ENCODE measurements around the gene RGS6.
A peak's percentile ranks its signal among the peaks of the same experiment; 100 is the strongest.
"Not testable (repeated sequence)": the region's sequence is repeated elsewhere in the genome, so short reads cannot be mapped to it uniquely, and the experiment has no call there.

Gene RGS6

DNA sequence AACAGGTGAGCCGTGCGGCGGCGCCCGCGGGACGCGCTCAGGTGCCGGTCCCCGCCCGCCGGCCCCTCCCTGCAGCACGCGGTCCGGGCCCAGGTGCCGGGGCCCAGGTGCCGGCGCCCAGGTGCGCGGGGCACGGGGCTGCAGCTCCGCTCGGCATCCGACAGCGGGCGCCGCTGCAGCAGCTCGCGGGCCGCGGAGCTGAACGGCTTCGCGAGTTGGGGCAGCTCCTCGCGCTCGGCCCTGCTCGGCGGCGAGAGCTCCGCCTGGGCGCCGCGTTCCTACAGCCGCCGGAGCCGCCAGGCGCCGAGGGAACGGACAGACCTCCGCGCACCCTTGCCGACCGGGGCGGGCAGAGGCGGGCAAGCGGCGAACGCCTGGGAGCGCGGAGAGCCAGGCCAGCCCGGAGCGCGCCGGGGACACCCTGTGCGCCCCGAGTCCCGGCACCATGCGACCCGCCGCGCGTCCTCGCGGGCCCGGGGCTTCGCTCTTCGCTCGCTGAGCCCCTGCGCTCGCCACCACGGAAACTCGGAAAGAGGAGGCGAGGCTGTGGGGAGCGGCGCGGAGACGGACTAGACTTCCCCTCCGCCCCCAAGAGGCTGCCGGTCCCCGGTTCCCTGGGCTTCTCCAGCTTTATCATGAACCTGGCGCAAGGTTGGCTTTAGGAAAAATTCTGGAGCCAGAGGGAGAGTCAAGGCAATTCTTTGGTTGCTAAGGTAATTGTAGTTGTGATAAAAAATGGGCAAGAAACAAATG lies at the start of gene RGS6:
RGS6 (plus strand) TSS at position 201 of the 753 bp plus-strand sequence.
- TF ChIP-seq, protein P1, sequence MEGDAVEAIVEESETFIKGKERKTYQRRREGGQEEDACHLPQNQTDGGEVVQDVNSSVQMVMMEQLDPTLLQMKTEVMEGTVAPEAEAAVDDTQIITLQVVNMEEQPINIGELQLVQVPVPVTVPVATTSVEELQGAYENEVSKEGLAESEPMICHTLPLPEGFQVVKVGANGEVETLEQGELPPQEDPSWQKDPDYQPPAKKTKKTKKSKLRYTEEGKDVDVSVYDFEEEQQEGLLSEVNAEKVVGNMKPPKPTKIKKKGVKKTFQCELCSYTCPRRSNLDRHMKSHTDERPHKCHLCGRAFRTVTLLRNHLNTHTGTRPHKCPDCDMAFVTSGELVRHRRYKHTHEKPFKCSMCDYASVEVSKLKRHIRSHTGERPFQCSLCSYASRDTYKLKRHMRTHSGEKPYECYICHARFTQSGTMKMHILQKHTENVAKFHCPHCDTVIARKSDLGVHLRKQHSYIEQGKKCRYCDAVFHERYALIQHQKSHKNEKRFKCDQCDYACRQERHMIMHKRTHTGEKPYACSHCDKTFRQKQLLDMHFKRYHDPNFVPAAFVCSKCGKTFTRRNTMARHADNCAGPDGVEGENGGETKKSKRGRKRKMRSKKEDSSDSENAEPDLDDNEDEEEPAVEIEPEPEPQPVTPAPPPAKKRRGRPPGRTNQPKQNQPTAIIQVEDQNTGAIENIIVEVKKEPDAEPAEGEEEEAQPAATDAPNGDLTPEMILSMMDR (IDR thresholded peaks at IDR 0.05; ENCODE audit: extremely low read depth, insufficient read depth, missing control alignments), result peak; percentile 64
- in situ Hi-C loops (cut with MboI; ENCODE audit: low pct_unique_long_range_greater_than_20kb, low sequenced_read_pairs, unreplicated experiment), result no loop called here
- peak; percentile 74 for DNase-seq (ENCODE audit: low spot score)

GRCh38 chr14:71883094-71883493 lies 49.1 kb upstream of the RGS6 start:
- in situ Hi-C loops (cut with MboI; ENCODE audit: low pct_unique_long_range_greater_than_20kb, low sequenced_read_pairs, unreplicated experiment), result no loop called here
- peak; percentile 19 for DNase-seq (ENCODE audit: low spot score)
- TF ChIP-seq, protein P1 (IDR thresholded peaks at IDR 0.05; ENCODE audit: extremely low read depth, insufficient read depth, missing control alignments), result no peak

DNA sequence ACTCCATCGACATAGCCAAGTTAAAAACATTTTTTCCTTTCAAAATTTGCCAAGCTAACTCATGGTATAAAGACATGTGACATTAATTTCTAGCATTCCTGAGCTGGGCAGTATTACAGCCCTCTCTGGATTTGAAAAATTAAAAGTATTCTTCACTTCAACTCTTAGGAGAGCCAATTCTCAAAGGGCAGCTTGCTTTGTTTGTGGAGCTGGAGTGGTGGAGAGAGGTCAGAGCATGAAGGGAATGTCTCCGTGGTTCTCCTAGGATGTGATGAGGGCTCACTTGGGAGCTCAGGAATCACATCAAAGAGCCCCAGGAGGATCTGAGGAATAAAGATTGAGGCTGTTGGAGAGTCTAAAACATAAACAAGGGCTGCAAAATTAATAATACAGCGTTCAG lies 46.9 kb upstream of the RGS6 start:
- in situ Hi-C loops (cut with MboI; ENCODE audit: low pct_unique_long_range_greater_than_20kb, low sequenced_read_pairs, unreplicated experiment), result no loop called here
- no peak for DNase-seq (ENCODE audit: low spot score)
- TF ChIP-seq, protein P1 (IDR thresholded peaks at IDR 0.05; ENCODE audit: extremely low read depth, insufficient read depth, missing control alignments), result no peak

- in situ Hi-C loops (cut with MboI; ENCODE audit: low pct_unique_long_range_greater_than_20kb, low sequenced_read_pairs, unreplicated experiment); DNase-seq (ENCODE audit: low spot score): not testable (repeated sequence)
Observed at GRCh38 chr14:71887802-71888201, 44.4 kb upstream of the RGS6 start.

DNA sequence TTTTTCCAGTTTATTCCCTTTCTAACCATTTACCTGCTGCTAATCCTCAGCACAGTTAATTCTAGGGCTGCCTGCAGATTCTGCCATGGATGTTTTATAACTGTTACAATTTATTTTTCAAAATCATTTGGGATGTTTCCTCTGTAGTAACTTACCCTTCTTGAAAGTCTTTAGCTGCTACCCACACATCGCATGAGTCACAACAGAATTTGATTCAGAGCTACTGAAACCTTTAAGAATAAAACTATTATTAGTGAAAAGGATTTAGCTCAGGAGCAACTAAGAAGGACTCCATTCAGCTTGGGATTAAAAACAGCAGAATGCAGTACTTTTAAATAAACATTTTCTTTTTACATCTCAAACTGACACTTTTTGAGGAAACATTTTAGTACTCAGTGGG lies 41.7 kb upstream of the RGS6 start:
- TF ChIP-seq, protein P1 (IDR thresholded peaks at IDR 0.05; ENCODE audit: extremely low read depth, insufficient read depth, missing control alignments), result no peak
- in situ Hi-C loops (cut with MboI; ENCODE audit: low pct_unique_long_range_greater_than_20kb, low sequenced_read_pairs, unreplicated experiment), result no loop called here

DNA sequence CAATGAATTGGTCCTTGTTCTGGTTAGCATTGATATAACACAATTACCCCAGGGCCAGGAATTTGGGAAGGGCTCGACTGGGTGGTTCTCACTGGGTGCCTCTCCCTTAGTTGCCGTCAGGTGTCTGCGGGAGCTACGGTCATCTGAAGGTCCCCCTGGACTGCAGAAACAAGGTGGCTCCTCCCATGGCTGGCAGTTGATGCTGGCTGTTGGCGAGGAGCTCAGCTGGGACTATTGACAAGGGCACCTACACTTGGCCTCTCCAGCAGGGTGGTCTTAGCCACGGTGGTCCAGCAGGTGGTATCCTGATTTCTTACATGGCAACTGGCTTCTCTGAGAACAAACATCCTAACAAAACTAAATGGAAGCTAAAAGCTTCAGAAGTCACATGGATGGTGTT lies 41.0 kb upstream of the RGS6 start:
- DNase-seq (ENCODE audit: low spot score), result no peak
- in situ Hi-C loops (cut with MboI; ENCODE audit: low pct_unique_long_range_greater_than_20kb, low sequenced_read_pairs, unreplicated experiment), result no loop called here
- TF ChIP-seq, protein P1 (IDR thresholded peaks at IDR 0.05; ENCODE audit: extremely low read depth, insufficient read depth, missing control alignments), result no peak

More for the DNA sequence above, 41.7 kb upstream of the RGS6 start:
- DNase-seq (ENCODE audit: low spot score), result no peak

DNA sequence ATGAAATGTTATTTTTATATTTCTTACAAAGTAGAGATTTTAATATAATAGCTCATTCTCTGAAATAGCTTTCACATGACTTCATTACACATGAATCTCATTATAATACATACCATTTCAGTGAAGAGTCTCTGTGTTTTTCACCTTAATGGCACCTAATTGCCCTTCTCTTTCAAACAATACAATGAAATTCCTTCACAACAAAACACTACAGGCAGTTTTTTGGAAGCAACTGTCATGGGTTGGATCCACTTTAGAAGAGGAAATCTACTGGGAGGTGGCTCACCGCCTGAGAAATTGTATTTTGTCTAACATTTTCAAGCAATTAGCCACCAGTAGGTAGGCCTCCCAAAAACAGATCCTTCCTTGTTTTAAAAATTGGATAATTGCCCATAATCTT lies 40.3 kb upstream of the RGS6 start:
- TF ChIP-seq, protein P1 (IDR thresholded peaks at IDR 0.05; ENCODE audit: extremely low read depth, insufficient read depth, missing control alignments), result no peak
- no peak for DNase-seq (ENCODE audit: low spot score)
- in situ Hi-C loops (cut with MboI; ENCODE audit: low pct_unique_long_range_greater_than_20kb, low sequenced_read_pairs, unreplicated experiment), result no loop called here

Data from GM13977 (cell line).